ENCODE data around the gene CCHCR1.
"Not testable (repeated sequence)": the region's sequence is repeated elsewhere in the genome, so short reads cannot be mapped to it uniquely, and the experiment has no call there.

DNA sequence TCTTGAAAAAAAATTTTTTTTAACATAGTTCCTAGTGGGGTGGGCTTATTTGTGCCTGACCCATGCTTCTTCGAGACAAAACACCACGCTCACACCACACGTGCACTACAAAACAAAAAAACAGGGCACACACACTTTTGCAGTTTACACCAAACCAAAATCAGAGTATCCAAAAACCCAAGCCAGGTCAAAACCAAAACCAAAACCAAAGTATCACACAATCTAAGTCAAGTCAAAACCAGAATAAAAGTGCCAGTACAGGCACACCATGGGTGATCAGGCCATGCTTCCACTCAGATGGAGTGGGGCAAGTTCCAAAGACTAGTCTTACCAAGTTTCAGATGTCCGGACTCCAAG lies 28.1 kb upstream of the CCHCR1 start:
- not testable (repeated sequence) for TF ChIP-seq MAZ (IDR thresholded peaks at IDR 0.05; ENCODE audit: borderline replicate concordance, low read depth, low read length); CTCF (IDR thresholded peaks at IDR 0.05); CBX2 (IDR thresholded peaks at IDR 0.05; ENCODE audit: borderline replicate concordance, low read depth)
